GM23338 (cell line): ENCODE data around the gene PDE4D. TPM values are rescaled to one million over a fixed set of nuclear protein-coding genes. Genes with fewer than 3 reads are reported as not detected.

Experiments used
- ATAC-seq: fragments of 200-7000 bp; cut with Tn5 transposase; 3 replicates; pipeline ENCODE4 v1.9.1; 2020
- DNase-seq: peaks from one replicate; pipeline ENCODE4 v3.0.0-alpha.2; 2015; ENCODE audit warnings: low spot score
- H2AFZ ChIP-seq: fragments of 200-600 bp; sonication (generic); 2 replicates; pipeline ENCODE4 v1.8.0; 2016; ENCODE audit warnings: antibody characterized with exemption, mild to moderate bottlenecking, moderate library complexity
- H3F3A ChIP-seq: fragments of 200-600 bp; sonication (generic); replicated peaks from 2 replicates; pipeline ENCODE4 v1.8.0; 2017; ENCODE audit warnings: antibody characterized with exemption, mixed run types, low read depth
- H3K27ac ChIP-seq: fragments of 200-600 bp; sonication (generic); 2 replicates; pipeline ENCODE4 v1.6.1; 2016; ENCODE audit warnings: low read depth
- H3K27me3 ChIP-seq: fragments of 200-600 bp; sonication (generic); 2 replicates; pipeline ENCODE4 v1.8.0; 2016; ENCODE audit warnings: mild to moderate bottlenecking, mixed run types, moderate library complexity; ENCODE audit not compliant: insufficient read depth
- H3K36me3 ChIP-seq: fragments of 200-600 bp; sonication (generic); 2 replicates; pipeline ENCODE4 v1.8.0; 2016; ENCODE audit warnings: mild to moderate bottlenecking; ENCODE audit not compliant: insufficient read depth
- H3K4me1 ChIP-seq: fragments of 200-600 bp; sonication (generic); 2 replicates; pipeline ENCODE4 v1.8.0; 2016; ENCODE audit warnings: mild to moderate bottlenecking, moderate library complexity; ENCODE audit not compliant: insufficient read depth
- H3K4me2 ChIP-seq: fragments of 200-600 bp; sonication (generic); 2 replicates; pipeline ENCODE4 v1.7.1; 2017; ENCODE audit warnings: mixed run types
- H3K4me3 ChIP-seq: fragments of 200-600 bp; sonication (generic); 2 replicates; pipeline ENCODE4 v1.6.1; 2016; ENCODE audit warnings: mixed run types
- H3K79me2 ChIP-seq: fragments of 200-600 bp; sonication (generic); replicated peaks from 2 replicates; pipeline ENCODE4 v1.8.0; 2017; ENCODE audit warnings: mild to moderate bottlenecking; ENCODE audit not compliant: insufficient read depth
- H3K9me2 ChIP-seq: fragments of 200-600 bp; sonication (generic); 2 replicates; pipeline ENCODE4 v1.8.0; 2017; ENCODE audit not compliant: insufficient read depth
- H4K20me1 ChIP-seq: fragments of 200-600 bp; sonication (generic); replicated peaks from 2 replicates; pipeline ENCODE4 v1.8.0; 2017; ENCODE audit warnings: mild to moderate bottlenecking; ENCODE audit not compliant: insufficient read depth
- H3K27ac Mint-ChIP-seq: 2 replicates; pipeline ENCODE4 v1.8.0; 2020; ENCODE audit warnings: inconsistent platforms, mild to moderate bottlenecking, moderate library complexity, mixed read lengths
- H3K27me3 Mint-ChIP-seq: 3 replicates; pipeline ENCODE4 v1.8.0; 2022; ENCODE audit warnings: low read depth, mild to moderate bottlenecking, moderate library complexity, mixed read lengths, inconsistent platforms; ENCODE audit not compliant: insufficient read depth, poor library complexity
- H3K36me3 Mint-ChIP-seq: 3 replicates; pipeline ENCODE4 v1.8.0; 2021; ENCODE audit warnings: low read depth, mild to moderate bottlenecking, inconsistent platforms, moderate library complexity, mixed read lengths
- H3K4me1 Mint-ChIP-seq: 3 replicates; pipeline ENCODE4 v1.8.0; 2020; ENCODE audit warnings: mild to moderate bottlenecking, inconsistent platforms, mixed read lengths
- H3K4me3 Mint-ChIP-seq: 3 replicates; pipeline ENCODE4 v1.8.0; 2021; ENCODE audit warnings: moderate library complexity, mild to moderate bottlenecking, inconsistent platforms, mixed read lengths
- H3K9me3 Mint-ChIP-seq: 3 replicates; pipeline ENCODE4 v1.8.0; 2020; ENCODE audit warnings: moderate library complexity, mild to moderate bottlenecking, inconsistent platforms, mixed read lengths
- CREB1 ChIP-seq: fragments of 250-450 bp; sonication (Bioruptor Pico); IDR thresholded peaks from 2 replicates; pipeline ENCODE4 v1.5.0; 2020; ENCODE audit warnings: low read depth, mild to moderate bottlenecking, moderate library complexity
- EZH2 ChIP-seq: fragments of 200-600 bp; sonication (generic); IDR thresholded peaks from one replicate; pipeline ENCODE4 v1.8.0; 2017; ENCODE audit warnings: antibody characterized with exemption, mild to moderate bottlenecking, low read depth; ENCODE audit not compliant: unreplicated experiment
- EZH2phosphoT487 ChIP-seq: fragments of 200-600 bp; sonication (generic); IDR thresholded peaks from one replicate; pipeline ENCODE4 v1.8.1; 2018; ENCODE audit warnings: antibody characterized with exemption; ENCODE audit not compliant: unreplicated experiment
- JUNB ChIP-seq: IDR thresholded peaks from one replicate; pipeline ENCODE4 v1.6.1; 2016; ENCODE audit warnings: antibody characterized with exemption; ENCODE audit not compliant: unreplicated experiment
- NANOG ChIP-seq: IDR thresholded peaks from 2 replicates; pipeline ENCODE4 v1.6.1; 2016; ENCODE audit warnings: antibody characterized with exemption, borderline replicate concordance
- POLR2AphosphoS5 ChIP-seq: IDR thresholded peaks from 2 replicates; pipeline ENCODE4 v1.6.1; 2016; ENCODE audit warnings: antibody characterized with exemption, low read depth
- STAT1 ChIP-seq: IDR thresholded peaks from one replicate; pipeline ENCODE4 v1.6.1; 2016; ENCODE audit warnings: antibody characterized with exemption; ENCODE audit not compliant: unreplicated experiment
- ZNF114 ChIP-seq: fragments of 250-450 bp; sonication (Bioruptor Pico); IDR thresholded peaks from 2 replicates; pipeline ENCODE4 v1.5.0; 2020; ENCODE audit warnings: mild to moderate bottlenecking, moderate library complexity
- ZNF331 ChIP-seq: fragments of 250-450 bp; sonication (Bioruptor Pico); IDR thresholded peaks from 2 replicates; pipeline ENCODE4 v1.5.0; 2020; ENCODE audit warnings: low read depth, mild to moderate bottlenecking, moderate library complexity
- polyA plus RNA-seq: library from polyadenylated mRNA; unstranded; fragments of >200 nt; fragmentation: Nextera tagmentation; extraction: Ambion mirVana; gene quantifications from 2 replicates; pipeline ENCODE4 v1.2.1, GENCODE V29; 2016
- total RNA-seq: library from RNA; depleted of rRNA; stranded (reverse); fragments of >200 nt; shearing (Covaris generic); gene quantifications from 2 replicates; pipeline ENCODE4 v1.2.3, GENCODE V29; 2014
- TF ChIP-seq, protein P1 (sequence below), 2 experiments: fragments of 200-600 bp in 1 of 2; sonication (generic) in 1 of 2; conservative IDR thresholded peaks; 2 replicates each; pipeline versions ENCODE4 v1.5.1 to v1.6.1; 2016 to 2017; ENCODE audit warnings: antibody characterized with exemption in 2 of 2, low read depth in 2 of 2, mild to moderate bottlenecking in 2 of 2, moderate library complexity in 1 of 2
- TF ChIP-seq, protein P2 (sequence below): fragments of 250-450 bp; sonication (Bioruptor Pico); IDR thresholded peaks from 2 replicates; pipeline ENCODE4 v1.5.0; 2020; ENCODE audit warnings: mild to moderate bottlenecking, moderate library complexity
- TF ChIP-seq, protein P3 (sequence below): IDR thresholded peaks from one replicate; pipeline ENCODE4 v1.6.1; 2018; ENCODE audit warnings: antibody characterized with exemption; ENCODE audit not compliant: unreplicated experiment
- TF ChIP-seq, protein P4 (sequence below): IDR thresholded peaks from 2 replicates; pipeline ENCODE4 v1.6.1; 2016; ENCODE audit warnings: antibody characterized with exemption

The PDE4D gene
- total and polyA plus RNA-seq, 2 experiments from 2014 or later: 2.1 to 4.7 TPM

DNA sequence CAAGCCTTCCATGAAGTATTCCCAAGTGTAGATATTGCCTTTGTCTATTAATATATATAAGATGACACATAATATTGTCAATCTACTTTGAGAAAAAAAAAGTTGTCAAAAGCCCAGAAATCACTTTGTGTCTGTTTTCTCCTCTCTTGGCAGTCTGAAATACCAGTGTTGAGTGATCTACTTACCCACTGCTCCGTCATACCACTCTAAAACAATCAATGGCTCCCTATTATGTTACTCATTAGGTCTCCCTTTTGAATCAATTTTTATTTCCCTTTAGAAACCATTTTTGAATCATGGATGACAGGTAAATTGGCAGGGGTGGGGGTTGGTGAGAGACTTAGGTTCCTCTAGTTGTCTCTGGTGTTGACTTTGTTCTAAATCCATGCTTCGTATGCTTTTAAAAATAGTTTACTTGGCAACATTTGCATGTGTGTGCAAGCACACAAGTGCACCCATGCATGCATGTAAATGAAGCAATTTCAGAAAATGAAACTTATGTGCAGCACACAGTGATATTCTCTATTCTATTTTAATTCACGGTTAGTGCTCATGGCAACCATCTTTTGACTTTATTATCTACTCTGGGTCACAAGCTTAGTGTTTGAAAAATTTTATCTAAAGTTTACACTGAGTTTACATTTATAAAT is 931.8 kb downstream of the PDE4D start:
- no peak for DNase-seq
- Mint-ChIP-seq H3K36me3 (no peaks in the 10 kb centered on the region), H3K27ac (no peak overlapping the region), H3K4me1 (no peaks in the 10 kb centered on the region), H3K27me3 (no peaks in the 10 kb centered on the region), H3K9me3 (no peaks in the 10 kb centered on the region), H3K4me3 (no peak overlapping the region)
- Histone ChIP-seq H3K27ac (no peak overlapping the region), H3K4me1 (peaks cover 10% of the 10 kb centered on the region; the same call in 1 of the 2 replicates), H4K20me1 (no peaks in the 10 kb centered on the region), H3K9me2 (peaks cover 5% of the 10 kb centered on the region; the same call in 1 of the 2 replicates), H3K27me3 (peaks cover 5% of the 10 kb centered on the region; the same call in 1 of the 2 replicates), H3K4me2 (no peak overlapping the region), H3K79me2 (no peaks in the 10 kb centered on the region), H2AFZ (no peak overlapping the region), H3K36me3 (no peaks in the 10 kb centered on the region), H3F3A (no peaks in the 10 kb centered on the region), H3K4me3 (no peak overlapping the region)
- no peak for ATAC-seq
- TF ChIP-seq ZNF114 (CRISPR knock-in tag) (no peak), POLR2AphosphoS5 (no peak), JUNB (no peak), EZH2phosphoT487 (no peak), STAT1 (no peak), ZNF331 (no peak), EZH2 (no peak), NANOG (no peak), CREB1 (no peak)
- TF ChIP-seq, protein P1, sequence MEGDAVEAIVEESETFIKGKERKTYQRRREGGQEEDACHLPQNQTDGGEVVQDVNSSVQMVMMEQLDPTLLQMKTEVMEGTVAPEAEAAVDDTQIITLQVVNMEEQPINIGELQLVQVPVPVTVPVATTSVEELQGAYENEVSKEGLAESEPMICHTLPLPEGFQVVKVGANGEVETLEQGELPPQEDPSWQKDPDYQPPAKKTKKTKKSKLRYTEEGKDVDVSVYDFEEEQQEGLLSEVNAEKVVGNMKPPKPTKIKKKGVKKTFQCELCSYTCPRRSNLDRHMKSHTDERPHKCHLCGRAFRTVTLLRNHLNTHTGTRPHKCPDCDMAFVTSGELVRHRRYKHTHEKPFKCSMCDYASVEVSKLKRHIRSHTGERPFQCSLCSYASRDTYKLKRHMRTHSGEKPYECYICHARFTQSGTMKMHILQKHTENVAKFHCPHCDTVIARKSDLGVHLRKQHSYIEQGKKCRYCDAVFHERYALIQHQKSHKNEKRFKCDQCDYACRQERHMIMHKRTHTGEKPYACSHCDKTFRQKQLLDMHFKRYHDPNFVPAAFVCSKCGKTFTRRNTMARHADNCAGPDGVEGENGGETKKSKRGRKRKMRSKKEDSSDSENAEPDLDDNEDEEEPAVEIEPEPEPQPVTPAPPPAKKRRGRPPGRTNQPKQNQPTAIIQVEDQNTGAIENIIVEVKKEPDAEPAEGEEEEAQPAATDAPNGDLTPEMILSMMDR (conservative IDR thresholded peaks at IDR 0.05; ENCODE audit: low read depth in 2 of 2): no peak
- TF ChIP-seq, protein P2, sequence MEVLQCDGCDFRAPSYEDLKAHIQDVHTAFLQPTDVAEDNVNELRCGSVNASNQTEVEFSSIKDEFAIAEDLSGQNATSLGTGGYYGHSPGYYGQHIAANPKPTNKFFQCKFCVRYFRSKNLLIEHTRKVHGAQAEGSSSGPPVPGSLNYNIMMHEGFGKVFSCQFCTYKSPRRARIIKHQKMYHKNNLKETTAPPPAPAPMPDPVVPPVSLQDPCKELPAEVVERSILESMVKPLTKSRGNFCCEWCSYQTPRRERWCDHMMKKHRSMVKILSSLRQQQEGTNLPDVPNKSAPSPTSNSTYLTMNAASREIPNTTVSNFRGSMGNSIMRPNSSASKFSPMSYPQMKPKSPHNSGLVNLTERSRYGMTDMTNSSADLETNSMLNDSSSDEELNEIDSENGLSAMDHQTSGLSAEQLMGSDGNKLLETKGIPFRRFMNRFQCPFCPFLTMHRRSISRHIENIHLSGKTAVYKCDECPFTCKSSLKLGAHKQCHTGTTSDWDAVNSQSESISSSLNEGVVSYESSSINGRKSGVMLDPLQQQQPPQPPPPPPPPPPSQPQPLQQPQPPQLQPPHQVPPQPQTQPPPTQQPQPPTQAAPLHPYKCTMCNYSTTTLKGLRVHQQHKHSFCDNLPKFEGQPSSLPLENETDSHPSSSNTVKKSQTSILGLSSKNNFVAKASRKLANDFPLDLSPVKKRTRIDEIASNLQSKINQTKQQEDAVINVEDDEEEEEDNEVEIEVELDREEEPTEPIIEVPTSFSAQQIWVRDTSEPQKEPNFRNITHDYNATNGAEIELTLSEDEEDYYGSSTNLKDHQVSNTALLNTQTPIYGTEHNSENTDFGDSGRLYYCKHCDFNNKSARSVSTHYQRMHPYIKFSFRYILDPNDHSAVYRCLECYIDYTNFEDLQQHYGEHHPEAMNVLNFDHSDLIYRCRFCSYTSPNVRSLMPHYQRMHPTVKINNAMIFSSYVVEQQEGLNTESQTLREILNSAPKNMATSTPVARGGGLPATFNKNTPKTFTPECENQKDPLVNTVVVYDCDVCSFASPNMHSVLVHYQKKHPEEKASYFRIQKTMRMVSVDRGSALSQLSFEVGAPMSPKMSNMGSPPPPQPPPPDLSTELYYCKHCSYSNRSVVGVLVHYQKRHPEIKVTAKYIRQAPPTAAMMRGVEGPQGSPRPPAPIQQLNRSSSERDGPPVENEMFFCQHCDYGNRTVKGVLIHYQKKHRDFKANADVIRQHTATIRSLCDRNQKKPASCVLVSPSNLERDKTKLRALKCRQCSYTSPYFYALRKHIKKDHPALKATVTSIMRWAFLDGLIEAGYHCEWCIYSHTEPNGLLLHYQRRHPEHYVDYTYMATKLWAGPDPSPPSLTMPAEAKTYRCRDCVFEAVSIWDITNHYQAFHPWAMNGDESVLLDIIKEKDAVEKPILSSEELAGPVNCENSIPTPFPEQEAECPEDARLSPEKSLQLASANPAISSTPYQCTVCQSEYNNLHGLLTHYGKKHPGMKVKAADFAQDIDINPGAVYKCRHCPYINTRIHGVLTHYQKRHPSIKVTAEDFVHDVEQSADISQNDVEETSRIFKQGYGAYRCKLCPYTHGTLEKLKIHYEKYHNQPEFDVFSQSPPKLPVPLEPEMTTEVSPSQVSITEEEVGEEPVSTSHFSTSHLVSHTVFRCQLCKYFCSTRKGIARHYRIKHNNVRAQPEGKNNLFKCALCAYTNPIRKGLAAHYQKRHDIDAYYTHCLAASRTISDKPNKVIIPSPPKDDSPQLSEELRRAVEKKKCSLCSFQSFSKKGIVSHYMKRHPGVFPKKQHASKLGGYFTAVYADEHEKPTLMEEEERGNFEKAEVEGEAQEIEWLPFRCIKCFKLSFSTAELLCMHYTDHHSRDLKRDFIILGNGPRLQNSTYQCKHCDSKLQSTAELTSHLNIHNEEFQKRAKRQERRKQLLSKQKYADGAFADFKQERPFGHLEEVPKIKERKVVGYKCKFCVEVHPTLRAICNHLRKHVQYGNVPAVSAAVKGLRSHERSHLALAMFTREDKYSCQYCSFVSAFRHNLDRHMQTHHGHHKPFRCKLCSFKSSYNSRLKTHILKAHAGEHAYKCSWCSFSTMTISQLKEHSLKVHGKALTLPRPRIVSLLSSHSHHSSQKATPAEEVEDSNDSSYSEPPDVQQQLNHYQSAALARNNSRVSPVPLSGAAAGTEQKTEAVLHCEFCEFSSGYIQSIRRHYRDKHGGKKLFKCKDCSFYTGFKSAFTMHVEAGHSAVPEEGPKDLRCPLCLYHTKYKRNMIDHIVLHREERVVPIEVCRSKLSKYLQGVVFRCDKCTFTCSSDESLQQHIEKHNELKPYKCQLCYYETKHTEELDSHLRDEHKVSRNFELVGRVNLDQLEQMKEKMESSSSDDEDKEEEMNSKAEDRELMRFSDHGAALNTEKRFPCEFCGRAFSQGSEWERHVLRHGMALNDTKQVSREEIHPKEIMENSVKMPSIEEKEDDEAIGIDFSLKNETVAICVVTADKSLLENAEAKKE (CRISPR knock-in tag): no peak
- TF ChIP-seq, protein P3, sequence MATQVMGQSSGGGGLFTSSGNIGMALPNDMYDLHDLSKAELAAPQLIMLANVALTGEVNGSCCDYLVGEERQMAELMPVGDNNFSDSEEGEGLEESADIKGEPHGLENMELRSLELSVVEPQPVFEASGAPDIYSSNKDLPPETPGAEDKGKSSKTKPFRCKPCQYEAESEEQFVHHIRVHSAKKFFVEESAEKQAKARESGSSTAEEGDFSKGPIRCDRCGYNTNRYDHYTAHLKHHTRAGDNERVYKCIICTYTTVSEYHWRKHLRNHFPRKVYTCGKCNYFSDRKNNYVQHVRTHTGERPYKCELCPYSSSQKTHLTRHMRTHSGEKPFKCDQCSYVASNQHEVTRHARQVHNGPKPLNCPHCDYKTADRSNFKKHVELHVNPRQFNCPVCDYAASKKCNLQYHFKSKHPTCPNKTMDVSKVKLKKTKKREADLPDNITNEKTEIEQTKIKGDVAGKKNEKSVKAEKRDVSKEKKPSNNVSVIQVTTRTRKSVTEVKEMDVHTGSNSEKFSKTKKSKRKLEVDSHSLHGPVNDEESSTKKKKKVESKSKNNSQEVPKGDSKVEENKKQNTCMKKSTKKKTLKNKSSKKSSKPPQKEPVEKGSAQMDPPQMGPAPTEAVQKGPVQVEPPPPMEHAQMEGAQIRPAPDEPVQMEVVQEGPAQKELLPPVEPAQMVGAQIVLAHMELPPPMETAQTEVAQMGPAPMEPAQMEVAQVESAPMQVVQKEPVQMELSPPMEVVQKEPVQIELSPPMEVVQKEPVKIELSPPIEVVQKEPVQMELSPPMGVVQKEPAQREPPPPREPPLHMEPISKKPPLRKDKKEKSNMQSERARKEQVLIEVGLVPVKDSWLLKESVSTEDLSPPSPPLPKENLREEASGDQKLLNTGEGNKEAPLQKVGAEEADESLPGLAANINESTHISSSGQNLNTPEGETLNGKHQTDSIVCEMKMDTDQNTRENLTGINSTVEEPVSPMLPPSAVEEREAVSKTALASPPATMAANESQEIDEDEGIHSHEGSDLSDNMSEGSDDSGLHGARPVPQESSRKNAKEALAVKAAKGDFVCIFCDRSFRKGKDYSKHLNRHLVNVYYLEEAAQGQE: no peak
- TF ChIP-seq, protein P4, sequence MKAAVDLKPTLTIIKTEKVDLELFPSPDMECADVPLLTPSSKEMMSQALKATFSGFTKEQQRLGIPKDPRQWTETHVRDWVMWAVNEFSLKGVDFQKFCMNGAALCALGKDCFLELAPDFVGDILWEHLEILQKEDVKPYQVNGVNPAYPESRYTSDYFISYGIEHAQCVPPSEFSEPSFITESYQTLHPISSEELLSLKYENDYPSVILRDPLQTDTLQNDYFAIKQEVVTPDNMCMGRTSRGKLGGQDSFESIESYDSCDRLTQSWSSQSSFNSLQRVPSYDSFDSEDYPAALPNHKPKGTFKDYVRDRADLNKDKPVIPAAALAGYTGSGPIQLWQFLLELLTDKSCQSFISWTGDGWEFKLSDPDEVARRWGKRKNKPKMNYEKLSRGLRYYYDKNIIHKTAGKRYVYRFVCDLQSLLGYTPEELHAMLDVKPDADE: no peak
